SU-DHL-6 (cell line): ENCODE results near the gene RPRML.

Experiments
- H2AFZ ChIP-seq: fragments of 200-600 bp; sonication (generic); 2 replicates; pipeline ENCODE4 v1.6.1; 2014; ENCODE audit warnings: low read depth, mild to moderate bottlenecking, moderate library complexity, mixed read lengths, antibody characterized with exemption, low read length; ENCODE audit not compliant: severe bottlenecking
- H3F3A ChIP-seq: fragments of 200-600 bp; shearing (Covaris generic); 2 replicates; pipeline ENCODE4 v1.6.0; 2016; ENCODE audit warnings: antibody characterized with exemption, mild to moderate bottlenecking; ENCODE audit not compliant: insufficient read depth
- H3K27ac ChIP-seq: fragments of 200-600 bp; sonication (generic); 2 replicates; pipeline ENCODE4 v1.5.1; 2016; ENCODE audit warnings: low read depth, mild to moderate bottlenecking, low read length, moderate library complexity, mixed read lengths
- H3K27me3 ChIP-seq: fragments of 200-600 bp; sonication (generic), shearing (Covaris generic); 2 replicates; pipeline ENCODE4 v1.6.0; 2014; ENCODE audit warnings: mild to moderate bottlenecking, low read length
- H3K36me3 ChIP-seq: fragments of 200-600 bp; sonication (generic); 2 replicates; pipeline ENCODE4 v1.6.1; 2014; ENCODE audit warnings: mild to moderate bottlenecking, low read length, mixed read lengths
- H3K4me2 ChIP-seq: fragments of 300-600, 200-600 bp; shearing (Covaris generic), sonication (generic); 2 replicates; pipeline ENCODE4 v1.6.0; 2014; ENCODE audit warnings: low read length, low read depth, mild to moderate bottlenecking; ENCODE audit not compliant: poor library complexity, severe bottlenecking
- H3K4me3 ChIP-seq: fragments of 200-600 bp; sonication (generic); 2 replicates; pipeline ENCODE4 v1.5.1; 2014; ENCODE audit warnings: antibody characterized with exemption, low read length, mild to moderate bottlenecking, mixed read lengths; ENCODE audit not compliant: insufficient read depth, poor library complexity, severe bottlenecking
- H3K79me2 ChIP-seq: fragments of 200-600 bp; sonication (generic); 2 replicates; pipeline ENCODE4 v1.6.1; 2014; ENCODE audit warnings: mild to moderate bottlenecking, low read length, moderate library complexity; ENCODE audit not compliant: insufficient read depth
- H3K9ac ChIP-seq: fragments of 200-600 bp; sonication (generic); 2 replicates; pipeline ENCODE4 v1.7.0; 2014; ENCODE audit warnings: mild to moderate bottlenecking, low read length
- H3K9me2 ChIP-seq: fragments of 200-600 bp; sonication (generic); replicated peaks from 2 replicates; pipeline ENCODE4 v1.6.1; 2014; ENCODE audit warnings: low read length; ENCODE audit not compliant: insufficient read depth
- H3K9me3 ChIP-seq: fragments of 200-600 bp; sonication (generic); 2 replicates; pipeline ENCODE4 v1.6.1; 2014; ENCODE audit warnings: low read length, mixed read lengths; ENCODE audit not compliant: insufficient read depth
- H4K20me1 ChIP-seq: fragments of 200-600 bp; sonication (generic); 2 replicates; pipeline ENCODE4 v1.6.1; 2014; ENCODE audit warnings: low read depth, mild to moderate bottlenecking, antibody characterized with exemption, low read length, moderate library complexity, mixed read lengths
- CTCF ChIP-seq: fragments of 200-600 bp; sonication (generic); IDR thresholded peaks from one replicate; pipeline ENCODE4 v1.5.1; 2017; ENCODE audit warnings: antibody characterized with exemption, mild to moderate bottlenecking, low read length, moderate library complexity; ENCODE audit not compliant: insufficient read depth, poor library complexity, severe bottlenecking
- EZH2phosphoT487 ChIP-seq: fragments of 200-600 bp; sonication (generic), shearing (Covaris generic); conservative IDR thresholded peaks from 2 replicates; pipeline ENCODE4 v1.6.1; 2018; ENCODE audit warnings: mild to moderate bottlenecking, antibody characterized with exemption, low read length, moderate library complexity, mixed read lengths

Gene RPRML

GRCh38 chr17:46931596-46931995 is 47.5 kb downstream of the RPRML start:
- H3K27me3 ChIP-seq, result no peaks in the 10 kb centered on the region
- TF ChIP-seq CTCF (no peak), EZH2phosphoT487 (no peak)
- no peak overlapping the region for H3K4me3 ChIP-seq
- no peaks in the 10 kb centered on the region for H3K9me2 ChIP-seq
- peaks cover 12% of the 10 kb centered on the region for H3K36me3 ChIP-seq
- peaks cover 25% of the 10 kb centered on the region for H3K79me2 ChIP-seq
- H3K27ac ChIP-seq, result no peak overlapping the region
- H2AFZ ChIP-seq, result no peak overlapping the region
- no peak overlapping the region for H3K9ac ChIP-seq
- H3F3A ChIP-seq, result no peaks in the 10 kb centered on the region
- no peak overlapping the region for H3K4me2 ChIP-seq
- no peaks in the 10 kb centered on the region for H3K9me3 ChIP-seq
- no peaks in the 10 kb centered on the region for H4K20me1 ChIP-seq

GRCh38 chr17:46930051-46930450 is 49.0 kb downstream of the RPRML start:
- H2AFZ ChIP-seq, result no peak overlapping the region
- no peaks in the 10 kb centered on the region for H3F3A ChIP-seq
- H3K27me3 ChIP-seq, result no peaks in the 10 kb centered on the region
- no peaks in the 10 kb centered on the region for H3K9me2 ChIP-seq
- no peaks in the 10 kb centered on the region for H4K20me1 ChIP-seq
- H3K4me3 ChIP-seq, result no peak overlapping the region
- H3K36me3 ChIP-seq, result peaks cover 12% of the 10 kb centered on the region
- H3K79me2 ChIP-seq, result peaks cover 41% of the 10 kb centered on the region
- no peak overlapping the region for H3K27ac ChIP-seq
- no peak overlapping the region for H3K4me2 ChIP-seq
- no peaks in the 10 kb centered on the region for H3K9me3 ChIP-seq
- no peak overlapping the region for H3K9ac ChIP-seq
- TF ChIP-seq CTCF (no peak), EZH2phosphoT487 (no peak)

GRCh38 chr17:46929413-46929812 is 49.6 kb downstream of the RPRML start:
- Histone ChIP-seq H3K79me2 (peaks cover 47% of the 10 kb centered on the region), H3F3A (no peaks in the 10 kb centered on the region), H2AFZ (no peak overlapping the region), H3K4me2 (no peak overlapping the region), H3K27ac (no peak overlapping the region), H3K9me2 (no peaks in the 10 kb centered on the region), H3K4me3 (no peak overlapping the region), H3K36me3 (peaks cover 12% of the 10 kb centered on the region), H3K9me3 (no peaks in the 10 kb centered on the region), H3K9ac (no peak overlapping the region), H3K27me3 (no peaks in the 10 kb centered on the region), H4K20me1 (no peaks in the 10 kb centered on the region)
- no peak for TF ChIP-seq EZH2phosphoT487
- no peak for TF ChIP-seq CTCF
